MM.1S (cell line): ENCODE measurements around the gene EHBP1.

ENCODE experiments used
- DNase-seq: peaks from one replicate; pipeline ENCODE4 v3.0.0-alpha.2; 2015
- H2AFZ ChIP-seq: fragments of 300-600 bp; sonication (generic); 2 replicates; pipeline ENCODE4 v1.6.0; 2016; ENCODE audit warnings: antibody characterized with exemption, low read length
- H3F3A ChIP-seq: fragments of 300-600 bp; sonication (generic); 2 replicates; pipeline ENCODE4 v1.6.1; 2016; ENCODE audit warnings: mild to moderate bottlenecking, antibody characterized with exemption, low read length, moderate library complexity, mixed read lengths; ENCODE audit not compliant: insufficient read depth
- H3K27ac ChIP-seq: fragments of 300-600 bp; sonication (generic); 2 replicates; pipeline ENCODE4 v1.5.1; 2016; ENCODE audit warnings: mild to moderate bottlenecking, low read length
- H3K27me3 ChIP-seq: fragments of 300-600 bp; sonication (generic); replicated peaks from 2 replicates; pipeline ENCODE4 v1.6.0; 2016; ENCODE audit warnings: low read length; ENCODE audit not compliant: insufficient read depth
- H3K36me3 ChIP-seq: fragments of 300-600 bp; sonication (generic); replicated peaks from 2 replicates; pipeline ENCODE4 v1.6.1; 2016; ENCODE audit warnings: mild to moderate bottlenecking, low read length, mixed read lengths; ENCODE audit not compliant: insufficient read depth
- H3K4me1 ChIP-seq: fragments of 300-600 bp; sonication (generic); 2 replicates; pipeline ENCODE4 v1.6.1; 2016; ENCODE audit warnings: low read length, mixed read lengths
- H3K4me2 ChIP-seq: fragments of 300-600 bp; sonication (generic); 2 replicates; pipeline ENCODE4 v1.6.0; 2016; ENCODE audit warnings: low read depth, low read length
- H3K4me3 ChIP-seq: fragments of 300-600 bp; sonication (generic); 2 replicates; pipeline ENCODE4 v1.5.1; 2016; ENCODE audit warnings: low read length, mixed read lengths
- H3K79me2 ChIP-seq: fragments of 300-600 bp; sonication (generic); 2 replicates; pipeline ENCODE4 v1.6.1; 2016; ENCODE audit warnings: mixed run types, low read length, mixed read lengths
- H3K9ac ChIP-seq: fragments of 300-600 bp; sonication (generic); 2 replicates; pipeline ENCODE4 v1.6.1; 2016; ENCODE audit warnings: low read length, mixed read lengths
- H3K9me2 ChIP-seq: fragments of 300-600 bp; sonication (generic); replicated peaks from 2 replicates; pipeline ENCODE4 v1.6.1; 2016; ENCODE audit warnings: mild to moderate bottlenecking, low read length, mixed read lengths; ENCODE audit not compliant: insufficient read depth
- H3K9me3 ChIP-seq: fragments of 300-600 bp; sonication (generic); replicated peaks from 2 replicates; pipeline ENCODE4 v1.6.1; 2016; ENCODE audit warnings: mild to moderate bottlenecking, low read length, mixed read lengths; ENCODE audit not compliant: insufficient read depth
- H4K20me1 ChIP-seq: fragments of 300-600 bp; sonication (generic); 2 replicates; pipeline ENCODE4 v1.6.1; 2016; ENCODE audit warnings: mild to moderate bottlenecking, low read length, moderate library complexity, mixed read lengths; ENCODE audit not compliant: insufficient read depth
- EZH2 ChIP-seq: fragments of 300-600 bp; sonication (generic); optimal IDR thresholded peaks from 2 replicates; pipeline ENCODE3; 2017; ENCODE audit warnings: low read depth, mild to moderate bottlenecking, antibody characterized with exemption, low read length, mixed read lengths
- EZH2phosphoT487 ChIP-seq: fragments of 300-600 bp; sonication (generic); IDR thresholded peaks from 2 replicates; pipeline ENCODE4 v1.6.1; 2018; ENCODE audit warnings: antibody characterized with exemption, low read length
- TF ChIP-seq, protein P1 (sequence below): fragments of 300-600 bp; sonication (generic); IDR thresholded peaks from 2 replicates; pipeline ENCODE4 v1.5.1; 2016; ENCODE audit warnings: antibody characterized with exemption, low read length, mixed read lengths

Gene EHBP1

DNA sequence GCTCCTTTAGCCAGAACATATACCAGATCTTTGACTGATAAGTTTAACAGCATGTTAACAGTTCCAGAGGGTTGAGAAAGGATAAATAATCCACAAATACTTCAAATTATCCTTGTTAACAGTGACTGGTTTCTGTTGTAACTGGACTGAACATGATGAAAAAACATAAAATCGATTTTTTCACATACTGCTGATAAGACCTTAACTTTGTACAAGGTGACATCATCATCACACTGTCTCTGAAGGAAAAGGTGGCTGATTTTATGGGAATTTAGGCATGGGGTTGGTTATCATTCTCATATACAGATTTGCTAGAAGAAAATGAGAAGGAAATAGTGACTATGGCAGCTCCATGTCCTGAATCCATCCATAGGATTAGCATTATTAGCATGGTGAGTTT lies 381.2 kb downstream of the EHBP1 start:
- DNase-seq = no peak
- Histone ChIP-seq H3K9me2 (no peaks in the 10 kb centered on the region), H4K20me1 (no peaks in the 10 kb centered on the region), H3K4me1 (no peaks in the 10 kb centered on the region), H3K9ac (no peak overlapping the region), H3K27ac (no peak overlapping the region), H3F3A (no peaks in the 10 kb centered on the region), H3K79me2 (no peaks in the 10 kb centered on the region), H3K4me3 (no peak overlapping the region), H3K9me3 (no peaks in the 10 kb centered on the region), H3K36me3 (no peaks in the 10 kb centered on the region), H3K4me2 (no peak overlapping the region), H2AFZ (no peak overlapping the region), H3K27me3 (no peaks in the 10 kb centered on the region)
- no peak for TF ChIP-seq EZH2phosphoT487
- TF ChIP-seq, protein P1, sequence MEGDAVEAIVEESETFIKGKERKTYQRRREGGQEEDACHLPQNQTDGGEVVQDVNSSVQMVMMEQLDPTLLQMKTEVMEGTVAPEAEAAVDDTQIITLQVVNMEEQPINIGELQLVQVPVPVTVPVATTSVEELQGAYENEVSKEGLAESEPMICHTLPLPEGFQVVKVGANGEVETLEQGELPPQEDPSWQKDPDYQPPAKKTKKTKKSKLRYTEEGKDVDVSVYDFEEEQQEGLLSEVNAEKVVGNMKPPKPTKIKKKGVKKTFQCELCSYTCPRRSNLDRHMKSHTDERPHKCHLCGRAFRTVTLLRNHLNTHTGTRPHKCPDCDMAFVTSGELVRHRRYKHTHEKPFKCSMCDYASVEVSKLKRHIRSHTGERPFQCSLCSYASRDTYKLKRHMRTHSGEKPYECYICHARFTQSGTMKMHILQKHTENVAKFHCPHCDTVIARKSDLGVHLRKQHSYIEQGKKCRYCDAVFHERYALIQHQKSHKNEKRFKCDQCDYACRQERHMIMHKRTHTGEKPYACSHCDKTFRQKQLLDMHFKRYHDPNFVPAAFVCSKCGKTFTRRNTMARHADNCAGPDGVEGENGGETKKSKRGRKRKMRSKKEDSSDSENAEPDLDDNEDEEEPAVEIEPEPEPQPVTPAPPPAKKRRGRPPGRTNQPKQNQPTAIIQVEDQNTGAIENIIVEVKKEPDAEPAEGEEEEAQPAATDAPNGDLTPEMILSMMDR = no peak
- no peak for TF ChIP-seq EZH2

DNA sequence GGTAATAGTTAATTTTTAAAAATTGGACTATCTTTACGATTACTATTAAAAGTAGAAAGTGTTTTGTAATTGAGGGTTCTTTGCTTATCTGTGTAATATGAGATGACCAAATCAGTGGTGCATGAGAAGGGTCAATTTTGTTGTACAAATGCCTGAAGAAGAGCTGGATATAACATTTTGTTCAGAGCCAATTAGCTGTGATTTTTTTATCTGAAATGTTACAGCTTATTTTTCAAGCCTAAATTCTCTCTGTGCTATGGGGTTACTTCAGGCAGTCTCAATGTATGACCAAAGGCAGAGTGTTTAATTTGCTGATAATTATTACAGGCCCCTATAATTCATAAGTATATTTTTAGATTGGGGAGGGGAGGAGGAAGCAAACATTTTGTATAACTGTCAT lies 386.9 kb downstream of the EHBP1 start:
- Histone ChIP-seq H2AFZ (no peak overlapping the region), H3K4me2 (no peak overlapping the region), H4K20me1 (no peaks in the 10 kb centered on the region), H3K9ac (no peak overlapping the region), H3K9me3 (no peaks in the 10 kb centered on the region), H3K27me3 (no peaks in the 10 kb centered on the region), H3K79me2 (no peaks in the 10 kb centered on the region), H3F3A (no peaks in the 10 kb centered on the region), H3K9me2 (no peaks in the 10 kb centered on the region), H3K36me3 (no peaks in the 10 kb centered on the region), H3K4me3 (no peak overlapping the region), H3K4me1 (no peaks in the 10 kb centered on the region), H3K27ac (no peak overlapping the region)
- no peak for TF ChIP-seq EZH2phosphoT487
- TF ChIP-seq EZH2 = no peak
- TF ChIP-seq, protein P1 = no peak
- DNase-seq = no peak

DNA sequence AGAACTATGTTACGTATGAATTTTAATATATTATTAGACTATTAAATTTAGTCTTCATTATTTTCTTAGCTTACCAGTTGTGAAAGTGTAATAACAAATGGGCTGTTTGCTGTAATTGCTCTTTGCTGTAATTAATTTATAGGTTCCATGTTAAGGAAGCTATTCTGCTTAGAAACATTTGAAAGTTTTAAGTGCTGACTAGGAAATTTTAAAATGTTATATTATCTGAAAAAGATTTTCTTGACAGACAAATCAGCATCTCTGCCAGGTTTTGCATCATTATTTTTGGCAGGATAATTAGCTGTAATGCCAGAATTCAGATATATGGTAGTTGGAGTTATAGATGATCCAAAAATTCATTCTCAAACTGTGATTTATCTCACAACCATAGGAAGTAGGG lies 387.3 kb downstream of the EHBP1 start:
- no peak overlapping the region for H3K4me2 ChIP-seq
- TF ChIP-seq EZH2phosphoT487 (no peak), EZH2 (no peak)
- TF ChIP-seq, protein P1 = no peak
- H3K79me2 ChIP-seq = no peaks in the 10 kb centered on the region
- no peaks in the 10 kb centered on the region for H3K9me2 ChIP-seq
- no peaks in the 10 kb centered on the region for H3K9me3 ChIP-seq
- H3K9ac ChIP-seq = no peak overlapping the region
- H3K4me3 ChIP-seq = no peak overlapping the region
- H4K20me1 ChIP-seq = no peaks in the 10 kb centered on the region
- H3K27me3 ChIP-seq = no peaks in the 10 kb centered on the region
- no peak overlapping the region for H2AFZ ChIP-seq
- no peaks in the 10 kb centered on the region for H3K36me3 ChIP-seq
- no peak overlapping the region for H3K27ac ChIP-seq
- H3F3A ChIP-seq = no peaks in the 10 kb centered on the region
- H3K4me1 ChIP-seq = no peaks in the 10 kb centered on the region
- DNase-seq = no peak

DNA sequence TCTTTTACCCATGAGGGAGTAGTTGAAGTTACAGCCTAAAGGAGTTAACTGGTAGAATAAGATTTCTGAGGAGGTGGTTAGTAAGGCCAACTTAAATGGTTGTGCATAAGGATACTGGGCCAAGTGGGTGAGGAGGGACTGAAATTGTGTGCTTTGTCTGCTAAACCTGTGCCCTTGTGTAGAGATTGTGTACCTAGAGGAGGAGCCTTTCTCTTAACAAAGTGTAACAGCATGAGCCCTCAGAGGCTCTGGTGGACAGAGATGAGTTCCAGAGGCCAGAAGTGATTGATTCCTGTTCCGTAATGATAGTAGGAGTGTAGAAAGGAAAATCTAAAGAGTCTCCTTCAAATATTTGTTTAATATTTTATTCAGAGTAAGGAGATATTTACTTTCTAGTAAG lies 388.0 kb downstream of the EHBP1 start:
- H3K36me3 ChIP-seq = no peaks in the 10 kb centered on the region
- no peaks in the 10 kb centered on the region for H3K27me3 ChIP-seq
- H3K4me1 ChIP-seq = no peaks in the 10 kb centered on the region
- no peak overlapping the region for H3K9ac ChIP-seq
- H3K79me2 ChIP-seq = no peaks in the 10 kb centered on the region
- no peaks in the 10 kb centered on the region for H3K9me3 ChIP-seq
- H3K4me3 ChIP-seq = no peak overlapping the region
- TF ChIP-seq EZH2phosphoT487 = no peak
- TF ChIP-seq EZH2 = no peak
- TF ChIP-seq, protein P1 = no peak
- no peaks in the 10 kb centered on the region for H4K20me1 ChIP-seq
- H3K4me2 ChIP-seq = no peak overlapping the region
- DNase-seq = no peak
- no peaks in the 10 kb centered on the region for H3K9me2 ChIP-seq
- no peak overlapping the region for H2AFZ ChIP-seq
- H3K27ac ChIP-seq = no peak overlapping the region
- no peaks in the 10 kb centered on the region for H3F3A ChIP-seq
